Heart right ventricle (tissue), 16 donors: ENCODE results near the gene BAIAP3. TPM values are rescaled to one million over a fixed set of nuclear protein-coding genes. Genes with fewer than 3 reads are reported as not detected.
"Not testable (repeated sequence)": the region's sequence is repeated elsewhere in the genome, so short reads cannot be mapped to it uniquely, and the experiment has no call there.

Experiments used
- ATAC-seq, 8 donors: fragments of 200-7000 bp; cut with Tn5 transposase; one replicate each; pipeline ENCODE4 v1.9.1; 2020; ENCODE audit warnings: mild to moderate bottlenecking in 8 of 8, moderate library complexity in 8 of 8, moderate number of reproducible peaks in 1 of 8
- DNase-seq, 2 donors: peaks; one replicate each; pipeline ENCODE4 v3.0.0-alpha.2; 2020
- H3K27ac ChIP-seq, 10 donors: fragments of 200-600 bp; sonication (generic) in 2 of 10; one replicate each; pipeline versions ENCODE4 v1.5.0 to v1.8.0; 2020 to 2022; ENCODE audit warnings: mild to moderate bottlenecking in 3 of 10
- H3K27me3 ChIP-seq, 7 donors: fragments of 200-600 bp; one replicate each; pipeline ENCODE4 v1.8.0; 2021 to 2022; ENCODE audit warnings: mild to moderate bottlenecking in 2 of 7
- H3K36me3 ChIP-seq, 9 donors: fragments of 200-600 bp; sonication (generic) in 1 of 9; one replicate each; pipeline versions ENCODE4 v1.5.0 to v1.8.0; 2020 to 2022; ENCODE audit warnings: mild to moderate bottlenecking in 2 of 9
- H3K4me1 ChIP-seq, 9 donors: fragments of 200-600 bp; sonication (generic) in 1 of 9; one replicate each; pipeline versions ENCODE4 v1.5.0 to v1.8.0; 2020 to 2022; ENCODE audit warnings: mild to moderate bottlenecking in 4 of 9
- H3K4me3 ChIP-seq, 10 donors: fragments of 200-600 bp; sonication (generic) in 2 of 10; one replicate each; pipeline versions ENCODE4 v1.5.0 to v1.8.0; 2020 to 2022; ENCODE audit warnings: mild to moderate bottlenecking in 7 of 10, moderate library complexity in 2 of 10
- H3K9me3 ChIP-seq, 11 donors: fragments of 200-600 bp in 10 of 11; sonication (generic) in 2 of 11; one replicate each; pipeline versions ENCODE4 v1.5.0 to v1.8.0; 2013 to 2022; ENCODE audit warnings: mild to moderate bottlenecking in 2 of 11, control low read depth in 1 of 11, moderate library complexity in 1 of 11
- WGBS, 2 donors: extraction: QIAGEN DNeasy Blood & Tissue Kit; methylation state at CpG; one replicate each; pipeline ENCODE4 v1.1.7; 2013; ENCODE audit warnings: inconsistent platforms in 1 of 2; 5-methylcytosine and 5-hydroxymethylcytosine counted together
- intact Hi-C, 10 donors: fragments of 100-400 bp; cut with DNase I; formaldehyde crosslinking; loops; one replicate each; pipeline versions ENCODE4 v1.11.1 to v1.14.2; 2022
- polyA plus RNA-seq, 2 donors: library from polyadenylated mRNA; stranded (reverse); fragments of 200-250 nt; gene quantifications; one replicate each; pipeline ENCODE4 v1.2.3, GENCODE V29; 2013
- total RNA-seq, 10 donors: library from RNA; stranded (reverse); fragmentation: NEBNext Ultra II Directional in 3 of 10; extraction: Animal tissue kit (Norgen Biotek cat#: 25700) in 3 of 10; gene quantifications; one replicate each; pipeline versions ENCODE4 v1.2.1 to v1.2.4, GENCODE V29; 2021 to 2023
- TF ChIP-seq, protein P1 (sequence below), 9 donors: fragments of 200-600 bp; sonication (generic) in 2 of 9; IDR thresholded peaks; one replicate each; pipeline versions ENCODE4 v1.5.0 to v1.8.0; 2021 to 2022; ENCODE audit warnings: antibody characterized with exemption in 9 of 9, mild to moderate bottlenecking in 5 of 9, moderate library complexity in 1 of 9
- donor health status: Arrhythmogenic right ventricular cardiomyopathy.
- donor health status: ischemic (EF 13 %, LVEDD 7.1; RV severe dilation, severe dysfunction).
- donor health status: healthy with polysubstance abuse.
- donor health status: DM: no; HTN: yes; CAD: no.
- donor health status: DM: no; HTN: no; CAD: no.
- donor health status: ischemic (EF 25% LVEDD 6.9; RV normal size, moderate dysfunction).
- donor health status: ischemic (EF 25% LVEDD 5.7; RV mildly dilated, moderate dysfunction).
- donor health status: healthy.
- donor health status: DM: yes; HTN: yes; CAD: no.
- donor health status: Ischemic cardiomyopathy.
- donor health status: ischemic (EF 35%, LVEDD 5.7; RV mildly dilated, moderate dysfunction).
- donor health status: nonischemic (EF 11% LVEDD 7.7; RV severe dilation, severe dysfunction).
- donor health status: DM: yes; HTN: yes; CAD: no.
- donor health status: PGD.
- donor health status: ischemic (EF 29% LVEDD 5.4; RV normal size, mild dysfunction).
- donor health status: nonischemic (EF 23%, LVEDD 6.1; RV moderate dilation, normal function).

BAIAP3 gene
- total and polyA plus RNA-seq, 12 donors: 0.37 to 6.8 (median 2.0) TPM

DNA sequence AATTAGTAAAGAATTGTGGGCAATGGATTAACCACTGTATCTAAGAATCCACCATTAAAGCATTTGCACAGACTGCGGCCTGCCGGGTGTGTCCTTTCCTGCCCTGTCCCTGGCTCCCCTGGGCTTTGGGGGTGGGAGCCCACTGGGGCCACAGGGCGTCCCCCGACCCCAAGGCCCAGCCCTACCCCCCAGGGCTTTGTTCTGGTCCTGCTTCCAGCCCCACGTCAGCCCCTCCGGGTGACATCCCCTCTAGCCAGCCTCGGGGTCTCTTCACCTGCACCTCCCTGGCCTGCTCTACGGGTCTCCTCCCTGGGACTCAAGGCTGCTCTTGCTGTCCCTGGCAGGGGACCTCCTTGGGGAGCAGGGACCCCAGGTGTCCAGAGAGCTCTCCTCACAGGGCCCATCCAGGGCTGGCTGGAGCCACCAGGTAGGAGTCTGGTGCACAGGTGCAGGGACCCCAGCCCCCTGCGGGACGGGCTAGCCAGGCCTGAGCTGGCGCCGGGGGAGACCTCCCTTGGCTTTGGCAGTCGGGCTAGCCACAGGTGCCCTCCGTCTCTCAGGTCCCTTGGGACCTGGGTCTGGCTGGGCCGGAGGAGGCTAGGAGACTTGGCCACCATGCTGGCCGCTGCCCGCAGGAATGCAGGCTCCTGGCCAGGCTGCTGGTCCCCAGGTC is 6.4 kb upstream of the BAIAP3 start:
- WGBS, 2 donors: 67 to 68% methylated on average over 17 of the region's 17 CpGs
- Histone ChIP-seq H3K4me3 (no peak overlapping the region), H3K9me3 (peaks cover 0 to 6% (median 0%) of the 10 kb centered on the region in 11 donors), H3K36me3 (peaks cover 0 to 48% (median 20%) of the 10 kb centered on the region in 9 donors), H3K27me3 (peaks cover 0 to 21% (median 8%) of the 10 kb centered on the region in 7 donors), H3K27ac (peak overlapping the region in 2 of 10 donors; percentile 5 to 27), H3K4me1 (peaks cover 0 to 26% (median 11%) of the 10 kb centered on the region in 9 donors)
- intact Hi-C loops: no loop called here
- TF ChIP-seq, protein P1, sequence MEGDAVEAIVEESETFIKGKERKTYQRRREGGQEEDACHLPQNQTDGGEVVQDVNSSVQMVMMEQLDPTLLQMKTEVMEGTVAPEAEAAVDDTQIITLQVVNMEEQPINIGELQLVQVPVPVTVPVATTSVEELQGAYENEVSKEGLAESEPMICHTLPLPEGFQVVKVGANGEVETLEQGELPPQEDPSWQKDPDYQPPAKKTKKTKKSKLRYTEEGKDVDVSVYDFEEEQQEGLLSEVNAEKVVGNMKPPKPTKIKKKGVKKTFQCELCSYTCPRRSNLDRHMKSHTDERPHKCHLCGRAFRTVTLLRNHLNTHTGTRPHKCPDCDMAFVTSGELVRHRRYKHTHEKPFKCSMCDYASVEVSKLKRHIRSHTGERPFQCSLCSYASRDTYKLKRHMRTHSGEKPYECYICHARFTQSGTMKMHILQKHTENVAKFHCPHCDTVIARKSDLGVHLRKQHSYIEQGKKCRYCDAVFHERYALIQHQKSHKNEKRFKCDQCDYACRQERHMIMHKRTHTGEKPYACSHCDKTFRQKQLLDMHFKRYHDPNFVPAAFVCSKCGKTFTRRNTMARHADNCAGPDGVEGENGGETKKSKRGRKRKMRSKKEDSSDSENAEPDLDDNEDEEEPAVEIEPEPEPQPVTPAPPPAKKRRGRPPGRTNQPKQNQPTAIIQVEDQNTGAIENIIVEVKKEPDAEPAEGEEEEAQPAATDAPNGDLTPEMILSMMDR (IDR thresholded peaks at IDR 0.05): no peak
- ATAC-seq (peak in 1 of 8 donors; percentile 4), DNase-seq (no peak)

DNA sequence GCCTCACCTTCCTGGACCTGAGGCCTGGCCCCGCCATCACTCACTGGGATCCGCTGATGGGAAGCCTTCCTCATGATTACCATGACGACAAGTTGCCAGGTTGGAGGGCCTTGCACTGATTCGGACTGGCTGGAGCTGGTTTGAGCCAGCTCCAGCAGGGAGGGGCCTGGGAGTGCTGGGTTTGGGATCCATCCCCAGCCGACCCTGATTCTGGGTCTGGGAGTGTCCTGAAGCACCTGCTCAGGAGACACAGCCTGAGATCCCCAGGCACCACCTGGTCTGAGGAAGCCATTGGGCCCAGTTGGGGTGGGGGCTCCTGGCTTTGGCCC is 5.9 kb upstream of the BAIAP3 start:
- TF ChIP-seq, protein P1 (IDR thresholded peaks at IDR 0.05): no peak
- ATAC-seq (no peak), DNase-seq (no peak)
- Histone ChIP-seq H3K27me3 (peaks cover 0 to 26% (median 9%) of the 10 kb centered on the region in 7 donors), H3K4me3 (no peak overlapping the region), H3K4me1 (peaks cover 0 to 29% (median 16%) of the 10 kb centered on the region in 9 donors), H3K36me3 (peaks cover 0 to 43% (median 20%) of the 10 kb centered on the region in 9 donors), H3K9me3 (peaks cover 0 to 6% (median 0%) of the 10 kb centered on the region in 11 donors), H3K27ac (peak overlapping the region in 1 of 10 donors; percentile 27)
- intact Hi-C loops: no loop called here
- WGBS, 2 donors: 64 to 70% methylated on average over 5 of the region's 5 CpGs

DNA sequence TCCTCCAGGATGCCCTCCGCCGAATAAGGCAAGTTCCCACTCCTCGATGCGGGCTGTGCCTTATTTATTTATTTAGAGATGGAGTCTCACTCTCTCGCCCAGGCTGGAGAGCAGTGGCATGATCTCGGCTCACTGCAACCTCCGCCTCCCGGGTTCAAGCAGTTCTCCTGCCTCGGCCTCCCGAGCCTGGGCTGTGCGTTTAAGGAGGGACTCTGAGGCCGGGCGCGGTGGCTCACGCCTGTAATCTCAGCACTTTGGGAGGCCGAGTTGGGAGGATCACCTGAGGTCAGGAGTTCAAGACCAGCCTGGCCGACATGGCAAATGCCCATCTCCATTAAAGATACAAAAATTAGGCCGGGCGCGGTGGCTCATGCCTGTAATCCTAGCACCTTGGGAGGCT is 5.3 kb upstream of the BAIAP3 start:
- Histone ChIP-seq H3K36me3 (peaks cover 0 to 38% (median 20%) of the 10 kb centered on the region in 9 donors), H3K27me3 (peaks cover 0 to 32% (median 13%) of the 10 kb centered on the region in 7 donors), H3K4me1 (peaks cover 0 to 34% (median 21%) of the 10 kb centered on the region in 9 donors)
- H3K4me3 ChIP-seq, H3K27ac ChIP-seq, DNase-seq, H3K9me3 ChIP-seq, intact Hi-C loops, ATAC-seq: not testable (repeated sequence)
- 89 to 92% methylated on average over 20 of the region's 20 CpGs for WGBS, 2 donors

DNA sequence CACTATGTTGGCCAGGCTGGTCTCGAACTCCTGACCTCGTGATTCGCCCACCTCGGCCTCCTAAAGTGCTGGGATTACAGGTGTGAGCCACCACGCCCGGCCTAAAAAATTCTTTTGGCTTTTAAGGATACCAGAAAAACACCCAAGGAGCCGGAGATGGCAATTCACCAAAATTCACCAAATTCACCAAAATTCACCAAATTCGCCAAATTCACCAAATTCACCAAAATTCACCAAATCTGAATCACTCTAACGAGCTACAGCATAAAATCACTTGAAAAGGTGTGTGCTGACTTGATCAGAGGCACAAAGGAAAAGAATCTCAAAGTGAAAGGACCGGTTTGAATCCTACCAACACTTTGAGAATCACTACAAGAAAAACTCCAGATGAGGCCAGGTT is 4.5 kb upstream of the BAIAP3 start:
- DNase-seq, ATAC-seq, H3K4me3 ChIP-seq, H3K9me3 ChIP-seq, H3K27ac ChIP-seq, intact Hi-C loops: not testable (repeated sequence)
- 93 to 94% methylated on average over 10 of the region's 10 CpGs for WGBS, 2 donors
- Histone ChIP-seq H3K4me1 (peaks cover 6 to 39% (median 26%) of the 10 kb centered on the region in 9 donors), H3K36me3 (peaks cover 0 to 30% (median 13%) of the 10 kb centered on the region in 9 donors), H3K27me3 (peaks cover 4 to 40% (median 20%) of the 10 kb centered on the region in 7 donors)

DNA sequence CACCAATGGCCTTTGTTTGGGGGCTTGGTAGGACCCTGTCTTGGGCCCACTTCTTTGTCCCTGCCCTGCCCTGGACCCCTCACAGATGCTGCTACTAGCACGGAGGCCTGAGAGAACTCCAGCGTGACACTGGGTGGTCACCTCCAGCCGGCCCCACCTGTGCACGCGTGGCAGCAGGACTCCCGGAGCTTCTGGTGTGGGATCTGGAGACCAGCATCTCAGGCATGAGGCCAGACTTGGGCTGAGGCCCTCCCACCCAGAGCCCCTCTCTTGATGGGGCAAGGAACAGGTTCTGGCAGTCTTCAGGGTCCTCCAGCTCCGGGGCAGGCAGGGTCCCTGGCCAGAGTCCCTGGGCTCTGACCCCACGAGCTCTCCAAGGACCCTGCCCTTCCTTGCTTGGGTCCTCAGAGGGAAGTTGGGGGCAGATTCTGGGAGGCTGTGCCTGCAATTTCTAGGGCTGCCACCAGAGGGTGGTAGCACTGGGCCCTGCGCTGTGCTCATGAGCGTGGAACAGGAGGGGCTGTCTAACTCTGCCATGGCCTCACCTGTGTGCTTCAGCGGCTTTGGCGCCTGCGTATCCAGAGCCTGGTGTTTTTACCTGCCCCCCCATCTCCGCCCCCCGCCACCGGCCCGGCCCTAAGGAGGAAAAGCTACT is 3.1 kb upstream of the BAIAP3 start:
- DNase-seq: no peak

More for the DNA sequence above, 3.1 kb upstream of the BAIAP3 start:
- peaks cover 16 to 54% (median 34%) of the 10 kb centered on the region in 7 donors for H3K27me3 ChIP-seq
- no peak overlapping the region for H3K4me3 ChIP-seq
- H3K27ac ChIP-seq: peak overlapping the region in 1 of 10 donors; percentile 89
- ATAC-seq: no peak
- peaks cover 0 to 15% (median under 1%) of the 10 kb centered on the region in 9 donors for H3K36me3 ChIP-seq
- intact Hi-C loops: no loop called here
- WGBS, 2 donors: 64 to 74% methylated on average over 17 of the region's 17 CpGs
- H3K9me3 ChIP-seq: peaks cover 0 to 6% (median 0%) of the 10 kb centered on the region in 11 donors
- peaks cover 11 to 45% (median 34%) of the 10 kb centered on the region in 9 donors for H3K4me1 ChIP-seq
- TF ChIP-seq, protein P1 (IDR thresholded peaks at IDR 0.05): peak; percentile 5 to 46 (median 26)
